GM23338 (cell line): ENCODE data around the gene TXNRD3. TPM values are rescaled to one million over a fixed set of nuclear protein-coding genes. Genes with fewer than 3 reads are reported as not detected.

Experiments used
- ATAC-seq: fragments of 200-7000 bp; cut with Tn5 transposase; 3 replicates; pipeline ENCODE4 v1.9.1; 2020
- DNase-seq: peaks from one replicate; pipeline ENCODE4 v3.0.0-alpha.2; 2015; ENCODE audit warnings: low spot score
- H2AFZ ChIP-seq: fragments of 200-600 bp; sonication (generic); 2 replicates; pipeline ENCODE4 v1.8.0; 2016; ENCODE audit warnings: antibody characterized with exemption, mild to moderate bottlenecking, moderate library complexity
- H3F3A ChIP-seq: fragments of 200-600 bp; sonication (generic); replicated peaks from 2 replicates; pipeline ENCODE4 v1.8.0; 2017; ENCODE audit warnings: antibody characterized with exemption, mixed run types, low read depth
- H3K27ac ChIP-seq: fragments of 200-600 bp; sonication (generic); 2 replicates; pipeline ENCODE4 v1.6.1; 2016; ENCODE audit warnings: low read depth
- H3K27me3 ChIP-seq: fragments of 200-600 bp; sonication (generic); 2 replicates; pipeline ENCODE4 v1.8.0; 2016; ENCODE audit warnings: mild to moderate bottlenecking, mixed run types, moderate library complexity; ENCODE audit not compliant: insufficient read depth
- H3K36me3 ChIP-seq: fragments of 200-600 bp; sonication (generic); 2 replicates; pipeline ENCODE4 v1.8.0; 2016; ENCODE audit warnings: mild to moderate bottlenecking; ENCODE audit not compliant: insufficient read depth
- H3K4me1 ChIP-seq: fragments of 200-600 bp; sonication (generic); 2 replicates; pipeline ENCODE4 v1.8.0; 2016; ENCODE audit warnings: mild to moderate bottlenecking, moderate library complexity; ENCODE audit not compliant: insufficient read depth
- H3K4me2 ChIP-seq: fragments of 200-600 bp; sonication (generic); 2 replicates; pipeline ENCODE4 v1.7.1; 2017; ENCODE audit warnings: mixed run types
- H3K4me3 ChIP-seq: fragments of 200-600 bp; sonication (generic); 2 replicates; pipeline ENCODE4 v1.6.1; 2016; ENCODE audit warnings: mixed run types
- H3K79me2 ChIP-seq: fragments of 200-600 bp; sonication (generic); replicated peaks from 2 replicates; pipeline ENCODE4 v1.8.0; 2017; ENCODE audit warnings: mild to moderate bottlenecking; ENCODE audit not compliant: insufficient read depth
- H3K9me2 ChIP-seq: fragments of 200-600 bp; sonication (generic); 2 replicates; pipeline ENCODE4 v1.8.0; 2017; ENCODE audit not compliant: insufficient read depth
- H4K20me1 ChIP-seq: fragments of 200-600 bp; sonication (generic); replicated peaks from 2 replicates; pipeline ENCODE4 v1.8.0; 2017; ENCODE audit warnings: mild to moderate bottlenecking; ENCODE audit not compliant: insufficient read depth
- H3K27ac Mint-ChIP-seq: 2 replicates; pipeline ENCODE4 v1.8.0; 2020; ENCODE audit warnings: inconsistent platforms, mild to moderate bottlenecking, moderate library complexity, mixed read lengths
- H3K27me3 Mint-ChIP-seq: 3 replicates; pipeline ENCODE4 v1.8.0; 2022; ENCODE audit warnings: low read depth, mild to moderate bottlenecking, moderate library complexity, mixed read lengths, inconsistent platforms; ENCODE audit not compliant: insufficient read depth, poor library complexity
- H3K36me3 Mint-ChIP-seq: 3 replicates; pipeline ENCODE4 v1.8.0; 2021; ENCODE audit warnings: low read depth, mild to moderate bottlenecking, inconsistent platforms, moderate library complexity, mixed read lengths
- H3K4me1 Mint-ChIP-seq: 3 replicates; pipeline ENCODE4 v1.8.0; 2020; ENCODE audit warnings: mild to moderate bottlenecking, inconsistent platforms, mixed read lengths
- H3K4me3 Mint-ChIP-seq: 3 replicates; pipeline ENCODE4 v1.8.0; 2021; ENCODE audit warnings: moderate library complexity, mild to moderate bottlenecking, inconsistent platforms, mixed read lengths
- H3K9me3 Mint-ChIP-seq: 3 replicates; pipeline ENCODE4 v1.8.0; 2020; ENCODE audit warnings: moderate library complexity, mild to moderate bottlenecking, inconsistent platforms, mixed read lengths
- CREB1 ChIP-seq: fragments of 250-450 bp; sonication (Bioruptor Pico); IDR thresholded peaks from 2 replicates; pipeline ENCODE4 v1.5.0; 2020; ENCODE audit warnings: low read depth, mild to moderate bottlenecking, moderate library complexity
- EZH2 ChIP-seq: fragments of 200-600 bp; sonication (generic); IDR thresholded peaks from one replicate; pipeline ENCODE4 v1.8.0; 2017; ENCODE audit warnings: antibody characterized with exemption, mild to moderate bottlenecking, low read depth; ENCODE audit not compliant: unreplicated experiment
- JUNB ChIP-seq: IDR thresholded peaks from one replicate; pipeline ENCODE4 v1.6.1; 2016; ENCODE audit warnings: antibody characterized with exemption; ENCODE audit not compliant: unreplicated experiment
- NANOG ChIP-seq: IDR thresholded peaks from 2 replicates; pipeline ENCODE4 v1.6.1; 2016; ENCODE audit warnings: antibody characterized with exemption, borderline replicate concordance
- POLR2AphosphoS5 ChIP-seq: IDR thresholded peaks from 2 replicates; pipeline ENCODE4 v1.6.1; 2016; ENCODE audit warnings: antibody characterized with exemption, low read depth
- ZNF114 ChIP-seq: fragments of 250-450 bp; sonication (Bioruptor Pico); IDR thresholded peaks from 2 replicates; pipeline ENCODE4 v1.5.0; 2020; ENCODE audit warnings: mild to moderate bottlenecking, moderate library complexity
- ZNF331 ChIP-seq: fragments of 250-450 bp; sonication (Bioruptor Pico); IDR thresholded peaks from 2 replicates; pipeline ENCODE4 v1.5.0; 2020; ENCODE audit warnings: low read depth, mild to moderate bottlenecking, moderate library complexity
- polyA plus RNA-seq: library from polyadenylated mRNA; unstranded; fragments of >200 nt; fragmentation: Nextera tagmentation; extraction: Ambion mirVana; gene quantifications from 2 replicates; pipeline ENCODE4 v1.2.1, GENCODE V29; 2016
- total RNA-seq: library from RNA; depleted of rRNA; stranded (reverse); fragments of >200 nt; shearing (Covaris generic); gene quantifications from 2 replicates; pipeline ENCODE4 v1.2.3, GENCODE V29; 2014
- TF ChIP-seq, protein P1 (sequence below): IDR thresholded peaks from one replicate; pipeline ENCODE4 v1.6.1; 2018; ENCODE audit warnings: antibody characterized with exemption; ENCODE audit not compliant: unreplicated experiment
- TF ChIP-seq, protein P2 (sequence below): fragments of 250-450 bp; sonication (Bioruptor Pico); IDR thresholded peaks from 2 replicates; pipeline ENCODE4 v1.5.0; 2020; ENCODE audit warnings: mild to moderate bottlenecking, moderate library complexity

Gene TXNRD3
- total and polyA plus RNA-seq, 2 experiments from 2014 or later, result 3.0 to 4.1 TPM

DNA sequence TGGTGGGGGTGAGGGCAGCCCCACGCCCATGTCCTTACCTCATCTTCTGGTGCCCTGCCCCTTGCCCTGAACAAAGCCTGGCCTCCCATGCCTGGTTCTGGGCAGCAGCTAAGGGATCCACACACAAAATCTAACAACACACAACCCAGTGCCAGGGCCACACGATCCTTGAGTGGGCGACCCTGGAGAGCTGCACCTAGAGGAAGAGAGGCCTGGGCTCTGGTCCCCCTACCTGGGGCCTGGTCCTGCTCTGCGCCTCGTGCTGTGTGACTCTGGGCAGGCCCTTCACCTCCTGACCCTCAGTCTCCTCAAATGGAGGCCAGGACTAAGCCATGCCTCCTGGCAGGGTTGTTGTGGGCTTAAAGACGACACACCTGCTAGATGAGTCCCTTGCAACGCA, 76.2 kb downstream of the TXNRD3 start:
- no peak overlapping the region for H3K27ac ChIP-seq
- H2AFZ ChIP-seq, result no peak overlapping the region
- no peaks in the 10 kb centered on the region for H4K20me1 ChIP-seq
- no peak overlapping the region for H3K4me3 Mint-ChIP-seq
- H3K4me1 Mint-ChIP-seq, result no peaks in the 10 kb centered on the region
- no peaks in the 10 kb centered on the region for H3F3A ChIP-seq
- H3K9me3 Mint-ChIP-seq, result no peaks in the 10 kb centered on the region
- H3K27me3 ChIP-seq, result no peaks in the 10 kb centered on the region
- TF ChIP-seq NANOG (no peak), EZH2 (no peak), ZNF114 (CRISPR knock-in tag) (no peak)
- TF ChIP-seq, protein P1, sequence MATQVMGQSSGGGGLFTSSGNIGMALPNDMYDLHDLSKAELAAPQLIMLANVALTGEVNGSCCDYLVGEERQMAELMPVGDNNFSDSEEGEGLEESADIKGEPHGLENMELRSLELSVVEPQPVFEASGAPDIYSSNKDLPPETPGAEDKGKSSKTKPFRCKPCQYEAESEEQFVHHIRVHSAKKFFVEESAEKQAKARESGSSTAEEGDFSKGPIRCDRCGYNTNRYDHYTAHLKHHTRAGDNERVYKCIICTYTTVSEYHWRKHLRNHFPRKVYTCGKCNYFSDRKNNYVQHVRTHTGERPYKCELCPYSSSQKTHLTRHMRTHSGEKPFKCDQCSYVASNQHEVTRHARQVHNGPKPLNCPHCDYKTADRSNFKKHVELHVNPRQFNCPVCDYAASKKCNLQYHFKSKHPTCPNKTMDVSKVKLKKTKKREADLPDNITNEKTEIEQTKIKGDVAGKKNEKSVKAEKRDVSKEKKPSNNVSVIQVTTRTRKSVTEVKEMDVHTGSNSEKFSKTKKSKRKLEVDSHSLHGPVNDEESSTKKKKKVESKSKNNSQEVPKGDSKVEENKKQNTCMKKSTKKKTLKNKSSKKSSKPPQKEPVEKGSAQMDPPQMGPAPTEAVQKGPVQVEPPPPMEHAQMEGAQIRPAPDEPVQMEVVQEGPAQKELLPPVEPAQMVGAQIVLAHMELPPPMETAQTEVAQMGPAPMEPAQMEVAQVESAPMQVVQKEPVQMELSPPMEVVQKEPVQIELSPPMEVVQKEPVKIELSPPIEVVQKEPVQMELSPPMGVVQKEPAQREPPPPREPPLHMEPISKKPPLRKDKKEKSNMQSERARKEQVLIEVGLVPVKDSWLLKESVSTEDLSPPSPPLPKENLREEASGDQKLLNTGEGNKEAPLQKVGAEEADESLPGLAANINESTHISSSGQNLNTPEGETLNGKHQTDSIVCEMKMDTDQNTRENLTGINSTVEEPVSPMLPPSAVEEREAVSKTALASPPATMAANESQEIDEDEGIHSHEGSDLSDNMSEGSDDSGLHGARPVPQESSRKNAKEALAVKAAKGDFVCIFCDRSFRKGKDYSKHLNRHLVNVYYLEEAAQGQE, result no peak
- H3K36me3 ChIP-seq, result no peaks in the 10 kb centered on the region
- no peak overlapping the region for H3K27ac Mint-ChIP-seq
- H3K4me1 ChIP-seq, result no peaks in the 10 kb centered on the region
- ATAC-seq (no peak), DNase-seq (no peak)
- no peaks in the 10 kb centered on the region for H3K9me2 ChIP-seq
- H3K36me3 Mint-ChIP-seq, result no peaks in the 10 kb centered on the region
- H3K27me3 Mint-ChIP-seq, result no peaks in the 10 kb centered on the region
- H3K4me3 ChIP-seq, result no peak overlapping the region
- H3K79me2 ChIP-seq, result no peaks in the 10 kb centered on the region
- H3K4me2 ChIP-seq, result no peak overlapping the region

DNA sequence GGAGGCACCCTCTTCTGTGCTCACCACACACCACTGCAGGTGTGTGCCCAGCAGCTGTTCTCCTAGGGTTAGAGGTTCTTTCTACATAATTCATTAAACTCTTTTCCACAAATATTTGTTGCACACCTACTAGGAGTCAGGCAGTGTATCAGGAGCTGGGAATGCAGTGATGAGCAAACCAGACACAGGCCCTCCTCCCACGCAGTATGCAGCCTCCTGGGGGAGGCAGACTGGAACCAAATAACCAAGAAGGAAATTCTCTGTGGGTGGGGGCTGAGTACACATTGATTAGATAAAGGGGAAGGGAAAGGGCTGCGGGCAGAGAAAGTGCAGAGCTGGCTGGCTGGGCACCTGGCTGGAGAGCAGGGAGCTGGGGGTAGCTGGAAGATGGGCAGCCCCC, 77.7 kb downstream of the TXNRD3 start:
- ATAC-seq (no peak), DNase-seq (no peak)
- H3K4me3 ChIP-seq, result no peak overlapping the region
- no peak overlapping the region for H3K4me2 ChIP-seq
- no peaks in the 10 kb centered on the region for H3K27me3 ChIP-seq
- no peaks in the 10 kb centered on the region for H4K20me1 ChIP-seq
- no peaks in the 10 kb centered on the region for H3K36me3 ChIP-seq
- Mint-ChIP-seq H3K36me3 (no peaks in the 10 kb centered on the region), H3K4me3 (no peak overlapping the region), H3K27ac (no peak overlapping the region), H3K4me1 (no peaks in the 10 kb centered on the region), H3K27me3 (no peaks in the 10 kb centered on the region), H3K9me3 (no peaks in the 10 kb centered on the region)
- H2AFZ ChIP-seq, result no peak overlapping the region
- no peaks in the 10 kb centered on the region for H3K9me2 ChIP-seq
- no peak overlapping the region for H3K27ac ChIP-seq
- H3F3A ChIP-seq, result no peaks in the 10 kb centered on the region
- H3K79me2 ChIP-seq, result no peaks in the 10 kb centered on the region
- no peaks in the 10 kb centered on the region for H3K4me1 ChIP-seq
- no peak for TF ChIP-seq CREB1 (CRISPR knock-in tag)
- TF ChIP-seq ZNF331 (CRISPR knock-in tag), result no peak
- TF ChIP-seq NANOG, result no peak
- TF ChIP-seq POLR2AphosphoS5, result no peak
- TF ChIP-seq EZH2, result no peak
- no peak for TF ChIP-seq ZNF114 (CRISPR knock-in tag)
- TF ChIP-seq, protein P1, result no peak
- TF ChIP-seq JUNB, result no peak
- TF ChIP-seq, protein P2, sequence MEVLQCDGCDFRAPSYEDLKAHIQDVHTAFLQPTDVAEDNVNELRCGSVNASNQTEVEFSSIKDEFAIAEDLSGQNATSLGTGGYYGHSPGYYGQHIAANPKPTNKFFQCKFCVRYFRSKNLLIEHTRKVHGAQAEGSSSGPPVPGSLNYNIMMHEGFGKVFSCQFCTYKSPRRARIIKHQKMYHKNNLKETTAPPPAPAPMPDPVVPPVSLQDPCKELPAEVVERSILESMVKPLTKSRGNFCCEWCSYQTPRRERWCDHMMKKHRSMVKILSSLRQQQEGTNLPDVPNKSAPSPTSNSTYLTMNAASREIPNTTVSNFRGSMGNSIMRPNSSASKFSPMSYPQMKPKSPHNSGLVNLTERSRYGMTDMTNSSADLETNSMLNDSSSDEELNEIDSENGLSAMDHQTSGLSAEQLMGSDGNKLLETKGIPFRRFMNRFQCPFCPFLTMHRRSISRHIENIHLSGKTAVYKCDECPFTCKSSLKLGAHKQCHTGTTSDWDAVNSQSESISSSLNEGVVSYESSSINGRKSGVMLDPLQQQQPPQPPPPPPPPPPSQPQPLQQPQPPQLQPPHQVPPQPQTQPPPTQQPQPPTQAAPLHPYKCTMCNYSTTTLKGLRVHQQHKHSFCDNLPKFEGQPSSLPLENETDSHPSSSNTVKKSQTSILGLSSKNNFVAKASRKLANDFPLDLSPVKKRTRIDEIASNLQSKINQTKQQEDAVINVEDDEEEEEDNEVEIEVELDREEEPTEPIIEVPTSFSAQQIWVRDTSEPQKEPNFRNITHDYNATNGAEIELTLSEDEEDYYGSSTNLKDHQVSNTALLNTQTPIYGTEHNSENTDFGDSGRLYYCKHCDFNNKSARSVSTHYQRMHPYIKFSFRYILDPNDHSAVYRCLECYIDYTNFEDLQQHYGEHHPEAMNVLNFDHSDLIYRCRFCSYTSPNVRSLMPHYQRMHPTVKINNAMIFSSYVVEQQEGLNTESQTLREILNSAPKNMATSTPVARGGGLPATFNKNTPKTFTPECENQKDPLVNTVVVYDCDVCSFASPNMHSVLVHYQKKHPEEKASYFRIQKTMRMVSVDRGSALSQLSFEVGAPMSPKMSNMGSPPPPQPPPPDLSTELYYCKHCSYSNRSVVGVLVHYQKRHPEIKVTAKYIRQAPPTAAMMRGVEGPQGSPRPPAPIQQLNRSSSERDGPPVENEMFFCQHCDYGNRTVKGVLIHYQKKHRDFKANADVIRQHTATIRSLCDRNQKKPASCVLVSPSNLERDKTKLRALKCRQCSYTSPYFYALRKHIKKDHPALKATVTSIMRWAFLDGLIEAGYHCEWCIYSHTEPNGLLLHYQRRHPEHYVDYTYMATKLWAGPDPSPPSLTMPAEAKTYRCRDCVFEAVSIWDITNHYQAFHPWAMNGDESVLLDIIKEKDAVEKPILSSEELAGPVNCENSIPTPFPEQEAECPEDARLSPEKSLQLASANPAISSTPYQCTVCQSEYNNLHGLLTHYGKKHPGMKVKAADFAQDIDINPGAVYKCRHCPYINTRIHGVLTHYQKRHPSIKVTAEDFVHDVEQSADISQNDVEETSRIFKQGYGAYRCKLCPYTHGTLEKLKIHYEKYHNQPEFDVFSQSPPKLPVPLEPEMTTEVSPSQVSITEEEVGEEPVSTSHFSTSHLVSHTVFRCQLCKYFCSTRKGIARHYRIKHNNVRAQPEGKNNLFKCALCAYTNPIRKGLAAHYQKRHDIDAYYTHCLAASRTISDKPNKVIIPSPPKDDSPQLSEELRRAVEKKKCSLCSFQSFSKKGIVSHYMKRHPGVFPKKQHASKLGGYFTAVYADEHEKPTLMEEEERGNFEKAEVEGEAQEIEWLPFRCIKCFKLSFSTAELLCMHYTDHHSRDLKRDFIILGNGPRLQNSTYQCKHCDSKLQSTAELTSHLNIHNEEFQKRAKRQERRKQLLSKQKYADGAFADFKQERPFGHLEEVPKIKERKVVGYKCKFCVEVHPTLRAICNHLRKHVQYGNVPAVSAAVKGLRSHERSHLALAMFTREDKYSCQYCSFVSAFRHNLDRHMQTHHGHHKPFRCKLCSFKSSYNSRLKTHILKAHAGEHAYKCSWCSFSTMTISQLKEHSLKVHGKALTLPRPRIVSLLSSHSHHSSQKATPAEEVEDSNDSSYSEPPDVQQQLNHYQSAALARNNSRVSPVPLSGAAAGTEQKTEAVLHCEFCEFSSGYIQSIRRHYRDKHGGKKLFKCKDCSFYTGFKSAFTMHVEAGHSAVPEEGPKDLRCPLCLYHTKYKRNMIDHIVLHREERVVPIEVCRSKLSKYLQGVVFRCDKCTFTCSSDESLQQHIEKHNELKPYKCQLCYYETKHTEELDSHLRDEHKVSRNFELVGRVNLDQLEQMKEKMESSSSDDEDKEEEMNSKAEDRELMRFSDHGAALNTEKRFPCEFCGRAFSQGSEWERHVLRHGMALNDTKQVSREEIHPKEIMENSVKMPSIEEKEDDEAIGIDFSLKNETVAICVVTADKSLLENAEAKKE, result no peak
